HG03025 (cell line): ENCODE data around the gene KRAS.

Source experiments
- ATAC-seq: cut with Tn5 transposase; IDR thresholded peaks from one replicate; pipeline ENCODE4 v1.9.1; 2021; ENCODE audit warnings: mild to moderate bottlenecking, moderate library complexity; ENCODE audit not compliant: unreplicated experiment, low FRiP score

KRAS gene

GRCh38 chr12:25200703-25201102 lies 50.0 kb downstream of the KRAS start:
- no peak for ATAC-seq

- ATAC-seq, result no peak
Observed at GRCh38 chr12:25197608-25198007, 53.1 kb downstream of the KRAS start.

GRCh38 chr12:25195056-25195971 lies 55.4 kb downstream of the KRAS start, which contains the start of the genes DNAI7 and ETFRF1:
TSS of gene DNAI7 (minus strand) at chr12:25195160. CDS start at chr12:25195078, 82 bp downstream.
TSS of gene ETFRF1 (plus strand) at chr12:25195237. CDS start at chr12:25203957, 8,720 bp downstream.
- ATAC-seq, result peak; percentile 90

GRCh38 chr12:25194722-25195055 lies 56.0 kb downstream of the KRAS start:
- no peak for ATAC-seq

GRCh38 chr12:25194214-25194613 lies 56.5 kb downstream of the KRAS start:
- ATAC-seq, result no peak

- ATAC-seq, result no peak
Observed at GRCh38 chr12:25190793-25191192, 59.9 kb downstream of the KRAS start.

- ATAC-seq, result no peak
Observed at GRCh38 chr12:25189656-25190055, 61.1 kb downstream of the KRAS start.

- ATAC-seq, result no peak
Observed at GRCh38 chr12:25187781-25188180, 62.9 kb downstream of the KRAS start.

- no peak for ATAC-seq
Observed at GRCh38 chr12:25186788-25187402, 63.8 kb downstream of the KRAS start.

- peak; percentile 64 for ATAC-seq
Observed at GRCh38 chr12:25186038-25186787, 64.5 kb downstream of the KRAS start.

- no peak for ATAC-seq
Observed at GRCh38 chr12:25184132-25184531, 66.6 kb downstream of the KRAS start.

GRCh38 chr12:25182765-25183164 lies 68.0 kb downstream of the KRAS start:
- no peak for ATAC-seq

GRCh38 chr12:25162866-25163265 lies 87.9 kb downstream of the KRAS start:
- no peak for ATAC-seq

GRCh38 chr12:25156061-25156460 lies 94.7 kb downstream of the KRAS start:
- ATAC-seq, result no peak

GRCh38 chr12:25155022-25155576 lies 95.6 kb downstream of the KRAS start:
- ATAC-seq, result no peak
